ENCODE results near the gene THRB. TPM values are rescaled to one million over a fixed set of nuclear protein-coding genes. Genes with fewer than 3 reads are reported as not detected.

The THRB gene
- polyA plus RNA-seq, 1 of the 3 experiments (the other 2 are of a cell fraction): 0.02 TPM

DNA sequence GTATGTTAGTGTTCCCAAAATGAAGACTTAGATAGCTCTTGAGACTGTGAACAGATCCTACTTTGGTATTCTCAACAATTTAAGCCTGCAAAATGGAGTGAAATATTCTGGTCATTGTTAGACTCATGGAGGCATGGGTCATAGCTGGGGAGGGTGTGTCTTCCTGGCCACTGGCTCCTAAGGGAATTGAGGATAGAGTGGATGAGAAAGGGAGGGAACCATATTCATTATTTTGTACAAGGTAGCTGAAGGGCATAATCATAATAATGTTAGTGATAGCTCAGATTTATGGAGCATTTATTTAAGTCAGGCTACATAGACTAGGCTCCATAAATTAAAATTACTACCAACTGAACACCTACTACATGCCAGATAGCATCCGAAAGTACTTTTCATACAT is 295.9 kb downstream of the THRB start:
- Histone ChIP-seq H3K9ac (no peak overlapping the region), H4K20me1 (ENCODE audit: insufficient read depth) (no peaks in the 10 kb centered on the region), H2AFZ (ENCODE audit: low read depth) (no peak overlapping the region), H3K4me1 (ENCODE audit: control insufficient read depth in 1 of 2, insufficient read depth in 2 of 2, low read depth in 1 of 2, low read length in 1 of 2) (peaks cover 8 to 34% of the 10 kb centered on the region in 2 experiments; a peak in 3 of 4 replicates), H3K79me2 (ENCODE audit: insufficient read depth) (no peaks in the 10 kb centered on the region), H3K9me2 (no peaks in the 10 kb centered on the region), H3K27ac (ENCODE audit: low read depth in 2 of 2, low read length in 1 of 2) (peak overlapping the region in 1 of 2 experiments; percentile 98; a peak in 3 of 4 replicates), H3K36me3 (replicated peaks in 1 of 2; ENCODE audit: control insufficient read depth in 1 of 2, insufficient read depth in 2 of 2, low read length in 1 of 2) (no peaks in the 10 kb centered on the region), H3K4me2 (no peak overlapping the region), H3K4me3 (ENCODE audit: low read depth in 2 of 2, low read length in 1 of 2) (no peak overlapping the region), H3F3A (replicated peaks; ENCODE audit: insufficient read depth) (peaks cover 12% of the 10 kb centered on the region), H3K9me3 (no peaks in the 10 kb centered on the region), H3K27me3 (ENCODE audit: insufficient read depth) (no peaks in the 10 kb centered on the region)
- DNase-seq: no peak
- 73% methylated on average over 1 of the region's 1 CpG for WGBS (ENCODE audit: low lambda C conversion rate)
- POLR2A ChIA-PET: interaction anchor here (2.0 kb wide), 1 partner anchor 282 kb away, joined by 9 read pairs; the partner anchor contains the start of genes NKIRAS1 and RPL15
- CTCF ChIA-PET: interaction anchor here (1.1 to 2.3 kb wide), 6 partner anchors 7 to 204 kb away, joined by 3 to 8 read pairs (median 5); no protein-coding TSS in a partner anchor
- TF ChIP-seq, protein P1, sequence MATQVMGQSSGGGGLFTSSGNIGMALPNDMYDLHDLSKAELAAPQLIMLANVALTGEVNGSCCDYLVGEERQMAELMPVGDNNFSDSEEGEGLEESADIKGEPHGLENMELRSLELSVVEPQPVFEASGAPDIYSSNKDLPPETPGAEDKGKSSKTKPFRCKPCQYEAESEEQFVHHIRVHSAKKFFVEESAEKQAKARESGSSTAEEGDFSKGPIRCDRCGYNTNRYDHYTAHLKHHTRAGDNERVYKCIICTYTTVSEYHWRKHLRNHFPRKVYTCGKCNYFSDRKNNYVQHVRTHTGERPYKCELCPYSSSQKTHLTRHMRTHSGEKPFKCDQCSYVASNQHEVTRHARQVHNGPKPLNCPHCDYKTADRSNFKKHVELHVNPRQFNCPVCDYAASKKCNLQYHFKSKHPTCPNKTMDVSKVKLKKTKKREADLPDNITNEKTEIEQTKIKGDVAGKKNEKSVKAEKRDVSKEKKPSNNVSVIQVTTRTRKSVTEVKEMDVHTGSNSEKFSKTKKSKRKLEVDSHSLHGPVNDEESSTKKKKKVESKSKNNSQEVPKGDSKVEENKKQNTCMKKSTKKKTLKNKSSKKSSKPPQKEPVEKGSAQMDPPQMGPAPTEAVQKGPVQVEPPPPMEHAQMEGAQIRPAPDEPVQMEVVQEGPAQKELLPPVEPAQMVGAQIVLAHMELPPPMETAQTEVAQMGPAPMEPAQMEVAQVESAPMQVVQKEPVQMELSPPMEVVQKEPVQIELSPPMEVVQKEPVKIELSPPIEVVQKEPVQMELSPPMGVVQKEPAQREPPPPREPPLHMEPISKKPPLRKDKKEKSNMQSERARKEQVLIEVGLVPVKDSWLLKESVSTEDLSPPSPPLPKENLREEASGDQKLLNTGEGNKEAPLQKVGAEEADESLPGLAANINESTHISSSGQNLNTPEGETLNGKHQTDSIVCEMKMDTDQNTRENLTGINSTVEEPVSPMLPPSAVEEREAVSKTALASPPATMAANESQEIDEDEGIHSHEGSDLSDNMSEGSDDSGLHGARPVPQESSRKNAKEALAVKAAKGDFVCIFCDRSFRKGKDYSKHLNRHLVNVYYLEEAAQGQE (IDR thresholded peaks at IDR 0.05; ENCODE audit: low read depth, low read length): no peak
- TF ChIP-seq, protein P2, sequence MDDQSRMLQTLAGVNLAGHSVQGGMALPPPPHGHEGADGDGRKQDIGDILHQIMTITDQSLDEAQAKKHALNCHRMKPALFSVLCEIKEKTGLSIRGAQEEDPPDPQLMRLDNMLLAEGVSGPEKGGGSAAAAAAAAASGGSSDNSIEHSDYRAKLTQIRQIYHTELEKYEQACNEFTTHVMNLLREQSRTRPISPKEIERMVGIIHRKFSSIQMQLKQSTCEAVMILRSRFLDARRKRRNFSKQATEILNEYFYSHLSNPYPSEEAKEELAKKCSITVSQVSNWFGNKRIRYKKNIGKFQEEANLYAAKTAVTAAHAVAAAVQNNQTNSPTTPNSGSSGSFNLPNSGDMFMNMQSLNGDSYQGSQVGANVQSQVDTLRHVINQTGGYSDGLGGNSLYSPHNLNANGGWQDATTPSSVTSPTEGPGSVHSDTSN (IDR thresholded peaks at IDR 0.05): no peak
- TF ChIP-seq, protein P3, sequence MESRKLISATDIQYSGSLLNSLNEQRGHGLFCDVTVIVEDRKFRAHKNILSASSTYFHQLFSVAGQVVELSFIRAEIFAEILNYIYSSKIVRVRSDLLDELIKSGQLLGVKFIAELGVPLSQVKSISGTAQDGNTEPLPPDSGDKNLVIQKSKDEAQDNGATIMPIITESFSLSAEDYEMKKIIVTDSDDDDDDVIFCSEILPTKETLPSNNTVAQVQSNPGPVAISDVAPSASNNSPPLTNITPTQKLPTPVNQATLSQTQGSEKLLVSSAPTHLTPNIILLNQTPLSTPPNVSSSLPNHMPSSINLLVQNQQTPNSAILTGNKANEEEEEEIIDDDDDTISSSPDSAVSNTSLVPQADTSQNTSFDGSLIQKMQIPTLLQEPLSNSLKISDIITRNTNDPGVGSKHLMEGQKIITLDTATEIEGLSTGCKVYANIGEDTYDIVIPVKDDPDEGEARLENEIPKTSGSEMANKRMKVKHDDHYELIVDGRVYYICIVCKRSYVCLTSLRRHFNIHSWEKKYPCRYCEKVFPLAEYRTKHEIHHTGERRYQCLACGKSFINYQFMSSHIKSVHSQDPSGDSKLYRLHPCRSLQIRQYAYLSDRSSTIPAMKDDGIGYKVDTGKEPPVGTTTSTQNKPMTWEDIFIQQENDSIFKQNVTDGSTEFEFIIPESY (IDR thresholded peaks at IDR 0.05; ENCODE audit: borderline replicate concordance, low read depth): no peak
- TF ChIP-seq RAD21 (IDR thresholded peaks at IDR 0.05; ENCODE audit: low read length): no peak
- no peak for TF ChIP-seq TAF1 (IDR thresholded peaks at IDR 0.05; ENCODE audit: borderline replicate concordance, low read depth, low read length)
- TF ChIP-seq IRF3 (IDR thresholded peaks at IDR 0.05; ENCODE audit: low read depth, low read length): no peak
- TF ChIP-seq TEAD4 (IDR thresholded peaks at IDR 0.05; ENCODE audit: borderline replicate concordance, insufficient read depth): no peak
- TF ChIP-seq RFX5 (IDR thresholded peaks at IDR 0.05; ENCODE audit: low read length): no peak
- TF ChIP-seq GABPA (IDR thresholded peaks at IDR 0.05; ENCODE audit: low read depth): no peak
